Nucleus accumbens (tissue), 56 donors: ENCODE results near the gene SEC24A.
"Not testable (repeated sequence)": the region's sequence is repeated elsewhere in the genome, so short reads cannot be mapped to it uniquely, and the experiment has no call there.

ENCODE experiments used
- DNase-seq, 56 donors: peaks; one replicate each; lab custom pipeline; 2025; lab: John Stamatoyannopoulos, UW

The SEC24A gene

GRCh38 chr5:134648425-134649162 is at the start of gene SEC24A:
TSS of gene SEC24A (plus strand) at chr5:134648785. CDS start at chr5:134649077, 292 bp downstream.
- DNase-seq = peak in 55 of 56 donors; percentile 32 to 85 (median 73)

- not testable (repeated sequence) for DNase-seq
Measured at GRCh38 chr5:134599820-134600219, 48.8 kb upstream of the SEC24A start.

GRCh38 chr5:134600600-134600999 is 48.0 kb upstream of the SEC24A start:
- DNase-seq = peak in 5 of 56 donors; percentile 6 to 54 (median 28)

GRCh38 chr5:134603059-134603458 is 45.5 kb upstream of the SEC24A start:
- DNase-seq = no peak

- DNase-seq = no peak
Measured at GRCh38 chr5:134604908-134605307, 43.7 kb upstream of the SEC24A start.

- no peak for DNase-seq
Measured at GRCh38 chr5:134606726-134607125, 41.9 kb upstream of the SEC24A start.

GRCh38 chr5:134608555-134608954 is 40.0 kb upstream of the SEC24A start:
- no peak for DNase-seq

- peak in 2 of 56 donors; percentile 14 to 27 for DNase-seq
Measured at GRCh38 chr5:134609232-134609851, 39.2 kb upstream of the SEC24A start.

GRCh38 chr5:134610725-134611124 is 37.9 kb upstream of the SEC24A start:
- no peak for DNase-seq

GRCh38 chr5:134611515-134611914 is 37.1 kb upstream of the SEC24A start:
- no peak for DNase-seq

- no peak for DNase-seq
Measured at GRCh38 chr5:134614450-134615085, 34.0 kb upstream of the SEC24A start.

- DNase-seq = no peak
Measured at GRCh38 chr5:134620634-134621033, 28.0 kb upstream of the SEC24A start.

GRCh38 chr5:134625559-134625958 is 23.0 kb upstream of the SEC24A start:
- no peak for DNase-seq

GRCh38 chr5:134626369-134627014 is 22.1 kb upstream of the SEC24A start:
- DNase-seq = no peak

GRCh38 chr5:134634227-134634626 is 14.4 kb upstream of the SEC24A start:
- no peak for DNase-seq

GRCh38 chr5:134635366-134635765 is 13.2 kb upstream of the SEC24A start:
- not testable (repeated sequence) for DNase-seq

- DNase-seq = no peak
Measured at GRCh38 chr5:134637116-134637721, 11.4 kb upstream of the SEC24A start.

GRCh38 chr5:134638760-134639201 is 9.8 kb upstream of the SEC24A start:
- DNase-seq = no peak

- DNase-seq = no peak
Measured at GRCh38 chr5:134642931-134643530, 5.6 kb upstream of the SEC24A start.

GRCh38 chr5:134647750-134648424 is 698 bp upstream of the SEC24A start:
- no peak for DNase-seq
